UCSD-AML1 (cell line): ENCODE data around the gene MBP.

Source experiments
- DNase-seq: peaks from one replicate; lab custom pipeline; 2025; ENCODE audit not compliant: unreplicated experiment; lab: John Stamatoyannopoulos, UW

Gene MBP

GRCh38 chr18:77114415-77115191 is 18.0 kb downstream of the MBP start:
- DNase-seq = peak; percentile 94

- DNase-seq = no peak
Observed at GRCh38 chr18:77114152-77114414, 18.5 kb downstream of the MBP start.

GRCh38 chr18:77113361-77114151 is 19.0 kb downstream of the MBP start:
- DNase-seq = no peak

- no peak for DNase-seq
Observed at GRCh38 chr18:77112747-77113092, 19.9 kb downstream of the MBP start.

- peak; percentile 57 for DNase-seq
Observed at GRCh38 chr18:77111951-77112746, 20.4 kb downstream of the MBP start.

- DNase-seq = no peak
Observed at GRCh38 chr18:77111449-77111848, 21.1 kb downstream of the MBP start.

- DNase-seq = no peak
Observed at GRCh38 chr18:77110936-77111335, 21.6 kb downstream of the MBP start.

- no peak for DNase-seq
Observed at GRCh38 chr18:77110400-77110799, 22.2 kb downstream of the MBP start.

GRCh38 chr18:77109648-77110019 is 22.9 kb downstream of the MBP start:
- no peak for DNase-seq

GRCh38 chr18:77108821-77109647 is 23.5 kb downstream of the MBP start:
- no peak for DNase-seq

GRCh38 chr18:77108001-77108692 is 24.4 kb downstream of the MBP start:
- DNase-seq = peak; percentile 42

- no peak for DNase-seq
Observed at GRCh38 chr18:77107292-77107691, 25.3 kb downstream of the MBP start.

- peak; percentile 65 for DNase-seq
Observed at GRCh38 chr18:77106331-77106730, 26.3 kb downstream of the MBP start.

- DNase-seq = no peak
Observed at GRCh38 chr18:77105680-77106079, 26.9 kb downstream of the MBP start.

GRCh38 chr18:77105028-77105427 is 27.6 kb downstream of the MBP start:
- DNase-seq = no peak

GRCh38 chr18:77103991-77104531 is 28.5 kb downstream of the MBP start:
- DNase-seq = no peak

GRCh38 chr18:77103187-77103850 is 29.3 kb downstream of the MBP start:
- DNase-seq = no peak

- DNase-seq = no peak
Observed at GRCh38 chr18:77102259-77103040, 30.1 kb downstream of the MBP start.
